Natural killer cell (primary cell): ENCODE data around the gene PLCH2. TPM values are rescaled to one million over a fixed set of nuclear protein-coding genes. Genes with fewer than 3 reads are reported as not detected.
A peak's percentile ranks its signal among the peaks of the same experiment; 100 is the strongest.

Source experiments
- ATAC-seq, 3 donors: fragments of 150-1000 bp in 2 of 3; fragments of 200-7000 bp in 1 of 3; cut with Tn5 transposase; 1 replicate in 1 of 3; 2 replicates in 2 of 3; pipeline ENCODE4 v1.10.0; 2021; ENCODE audit warnings: mild to moderate bottlenecking in 2 of 3, moderate library complexity in 2 of 3
- DNase-seq, 2 donors: peaks; one replicate each; pipeline versions ENCODE4 v3.0.0 to v3.0.0-alpha.2; 2013 to 2021; ENCODE audit warnings: mixed read lengths in 1 of 2
- H3K27ac ChIP-seq: one replicate; pipeline ENCODE4 v1.5.1; 2013; ENCODE audit warnings: mild to moderate bottlenecking, low read length
- H3K27me3 ChIP-seq: one replicate; pipeline ENCODE4 v1.6.1; 2013; ENCODE audit warnings: low read length; ENCODE audit not compliant: control insufficient read depth, insufficient read depth
- H3K36me3 ChIP-seq: one replicate; pipeline ENCODE4 v1.6.1; 2013; ENCODE audit warnings: low read length; ENCODE audit not compliant: control insufficient read depth, insufficient read depth
- H3K4me1 ChIP-seq: one replicate; pipeline ENCODE4 v1.6.1; 2013; ENCODE audit warnings: low read length; ENCODE audit not compliant: control insufficient read depth, insufficient read depth
- H3K4me3 ChIP-seq: one replicate; pipeline ENCODE4 v1.5.1; 2013; ENCODE audit warnings: low read length
- H3K9me3 ChIP-seq: one replicate; pipeline ENCODE4 v1.6.1; 2013; ENCODE audit warnings: low read length; ENCODE audit not compliant: control insufficient read depth, insufficient read depth
- H3K27ac Mint-ChIP-seq, 2 donors: one replicate each; pipeline ENCODE4 v1.8.0; 2022; ENCODE audit warnings: mild to moderate bottlenecking in 2 of 2, mixed read lengths in 2 of 2, moderate library complexity in 1 of 2
- H3K27me3 Mint-ChIP-seq, 2 donors: one replicate each; pipeline ENCODE4 v1.8.0; 2022; ENCODE audit warnings: low read depth in 2 of 2, mixed read lengths in 2 of 2
- H3K36me3 Mint-ChIP-seq: one replicate; pipeline ENCODE4 v1.8.0; 2022; ENCODE audit warnings: mixed read lengths
- H3K4me1 Mint-ChIP-seq, 2 donors: one replicate each; pipeline ENCODE4 v1.8.0; 2022; ENCODE audit warnings: mixed read lengths in 2 of 2
- H3K4me3 Mint-ChIP-seq: one replicate; pipeline ENCODE4 v1.8.0; 2022; ENCODE audit warnings: mild to moderate bottlenecking, moderate library complexity, mixed read lengths
- H3K9me3 Mint-ChIP-seq, 2 donors: one replicate each; pipeline ENCODE4 v1.8.0; 2022; ENCODE audit warnings: mixed read lengths in 2 of 2
- CTCF ChIP-seq: fragments of 200-600 bp; IDR thresholded peaks from one replicate; pipeline ENCODE4 v1.8.0; 2022; ENCODE audit warnings: antibody characterized with exemption
- WGBS: methylation state at CpG from one replicate; pipeline ENCODE4 v1.1.7; 2013; ENCODE audit warnings: missing lambda C conversion rate; ENCODE audit not compliant: insufficient coverage; 5-methylcytosine and 5-hydroxymethylcytosine counted together
- intact Hi-C: fragments of 100-400 bp; cut with micrococcal nuclease; formaldehyde crosslinking; loops from one replicate; pipeline ENCODE4 v1.14.2; 2022
- total RNA-seq, 4 donors: library from RNA; stranded (reverse); fragments of 120-200 nt in 1 of 4; gene quantifications; one replicate each; pipeline versions ENCODE4 v1.2.3 to v1.2.4, GENCODE V29; 2013 to 2022

The PLCH2 gene
- total RNA-seq, 3 donors from 2014 or later (not counting 1 experiment from before 2014, with no cell fraction given), result 77.1 to 116 (median 106) TPM

DNA sequence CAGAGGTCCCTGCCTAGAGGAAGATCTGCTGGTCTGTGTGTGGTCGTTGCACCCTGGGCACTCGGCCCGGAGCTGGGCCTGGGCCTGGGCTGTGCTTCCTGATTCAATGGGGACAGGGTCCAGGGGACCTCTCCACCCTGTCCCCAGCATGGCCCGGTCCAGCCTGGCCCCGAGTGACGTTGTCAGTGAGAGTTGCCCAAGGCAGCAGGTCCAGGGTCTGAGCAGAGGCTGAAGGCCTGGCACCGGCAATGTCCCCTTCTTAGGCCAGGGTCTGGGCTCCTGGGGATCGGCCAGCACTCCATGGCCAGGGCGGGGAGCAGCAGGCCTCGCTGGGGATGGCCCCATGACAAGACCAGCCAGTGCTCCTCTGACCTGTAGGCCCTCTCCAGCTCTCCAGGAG is 48.1 kb upstream of the PLCH2 start:
- H3K4me3 Mint-ChIP-seq, result no peak overlapping the region
- DNase-seq (no peak), ATAC-seq (no peak)
- Histone ChIP-seq H3K27me3 (no peaks in the 10 kb centered on the region), H3K4me1 (peaks cover 12% of the 10 kb centered on the region), H3K36me3 (no peaks in the 10 kb centered on the region), H3K4me3 (no peak overlapping the region), H3K27ac (no peak overlapping the region), H3K9me3 (peaks cover 11% of the 10 kb centered on the region)
- H3K27me3 Mint-ChIP-seq, result no peaks in the 10 kb centered on the region
- intact Hi-C loops, result no loop called here
- no peak for TF ChIP-seq CTCF
- H3K36me3 Mint-ChIP-seq, result no peaks in the 10 kb centered on the region
- no peaks in the 10 kb centered on the region for H3K9me3 Mint-ChIP-seq
- H3K27ac Mint-ChIP-seq, result no peak overlapping the region
- 90% methylated on average over 10 of the region's 10 CpGs for WGBS
- H3K4me1 Mint-ChIP-seq, result peaks cover 0 to 15% of the 10 kb centered on the region in 2 donors

GRCh38 chr1:2428490-2428889 is 47.6 kb upstream of the PLCH2 start:
- no peaks in the 10 kb centered on the region for H3K9me3 Mint-ChIP-seq

GRCh38 chr1:2429780-2430591 is 46.1 kb upstream of the PLCH2 start:
- no peak overlapping the region for H3K27ac Mint-ChIP-seq
- H3K27ac ChIP-seq, result no peak overlapping the region
- no peaks in the 10 kb centered on the region for H3K9me3 Mint-ChIP-seq
- 68% methylated on average over 20 of the region's 20 CpGs for WGBS
- no peak overlapping the region for H3K4me3 ChIP-seq
- peaks cover 6% of the 10 kb centered on the region for H3K9me3 ChIP-seq
- intact Hi-C loops, result no loop called here
- ATAC-seq (no peak), DNase-seq (peak in 1 of 2 donors; percentile 26)
- no peaks in the 10 kb centered on the region for H3K36me3 ChIP-seq
- H3K27me3 Mint-ChIP-seq, result no peaks in the 10 kb centered on the region
- H3K36me3 Mint-ChIP-seq, result no peaks in the 10 kb centered on the region
- no peaks in the 10 kb centered on the region for H3K27me3 ChIP-seq
- peaks cover 0 to 15% of the 10 kb centered on the region in 2 donors for H3K4me1 Mint-ChIP-seq
- H3K4me1 ChIP-seq, result peaks cover 12% of the 10 kb centered on the region
- H3K4me3 Mint-ChIP-seq, result no peak overlapping the region
- no peak for TF ChIP-seq CTCF

More at GRCh38 chr1:2428490-2428889, 47.6 kb upstream of the PLCH2 start:
- H3K4me3 ChIP-seq, result no peak overlapping the region
- Mint-ChIP-seq H3K4me3 (no peak overlapping the region), H3K4me1 (peaks cover 0 to 15% of the 10 kb centered on the region in 2 donors), H3K27ac (no peak overlapping the region), H3K27me3 (no peaks in the 10 kb centered on the region), H3K36me3 (no peaks in the 10 kb centered on the region)
- H3K4me1 ChIP-seq, result peaks cover 12% of the 10 kb centered on the region
- WGBS, result 97% methylated on average over 28 of the region's 28 CpGs
- ATAC-seq, result no peak
- DNase-seq, result no peak
- intact Hi-C loops, result no loop called here
- no peaks in the 10 kb centered on the region for H3K27me3 ChIP-seq
- TF ChIP-seq CTCF, result no peak
- H3K36me3 ChIP-seq, result no peaks in the 10 kb centered on the region
- H3K27ac ChIP-seq, result no peak overlapping the region
- H3K9me3 ChIP-seq, result peaks cover 6% of the 10 kb centered on the region
